Measurements from ENCODE around the gene LETMD1.

LETMD1 gene

DNA sequence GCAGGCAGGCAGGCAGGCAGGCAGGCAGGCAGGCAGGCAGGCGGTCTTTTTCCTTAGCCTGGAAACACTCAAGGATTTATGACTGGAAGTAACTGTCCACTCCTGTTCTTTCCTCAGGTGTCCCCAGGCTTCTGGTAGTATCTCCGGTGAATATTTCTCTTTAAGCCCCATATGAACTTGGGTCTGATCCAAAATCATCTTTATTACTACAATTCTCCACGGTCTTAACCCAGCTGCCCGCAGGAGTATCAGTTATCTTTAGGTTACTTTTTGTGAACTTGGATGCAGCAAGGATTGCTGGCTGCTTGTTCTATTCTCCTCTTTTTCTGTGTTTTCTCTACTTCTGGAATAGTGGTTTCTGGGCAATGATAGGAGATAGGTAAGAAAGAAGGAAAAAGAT is 32.0 kb downstream of the LETMD1 start:
- DNase-seq: no peak

DNA sequence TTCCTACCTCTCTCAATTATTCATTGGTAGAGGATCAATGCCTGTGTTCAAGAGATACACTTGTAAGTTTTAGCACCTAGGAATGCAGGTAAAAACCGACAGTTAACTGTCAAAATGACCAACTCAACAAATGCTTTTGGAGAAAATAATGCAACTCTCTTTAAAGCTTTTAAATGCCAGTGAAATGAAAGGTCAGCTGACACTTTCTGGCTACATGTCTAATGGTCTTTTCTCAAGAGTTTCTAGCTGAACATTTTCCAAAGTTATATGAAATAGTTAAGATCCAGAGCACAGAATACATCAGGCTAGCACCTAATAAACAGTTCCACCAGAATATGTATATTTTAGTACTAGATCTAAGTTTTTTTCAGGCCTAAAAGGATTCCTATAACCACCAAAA is 33.3 kb downstream of the LETMD1 start:
- no peak for DNase-seq

DNA sequence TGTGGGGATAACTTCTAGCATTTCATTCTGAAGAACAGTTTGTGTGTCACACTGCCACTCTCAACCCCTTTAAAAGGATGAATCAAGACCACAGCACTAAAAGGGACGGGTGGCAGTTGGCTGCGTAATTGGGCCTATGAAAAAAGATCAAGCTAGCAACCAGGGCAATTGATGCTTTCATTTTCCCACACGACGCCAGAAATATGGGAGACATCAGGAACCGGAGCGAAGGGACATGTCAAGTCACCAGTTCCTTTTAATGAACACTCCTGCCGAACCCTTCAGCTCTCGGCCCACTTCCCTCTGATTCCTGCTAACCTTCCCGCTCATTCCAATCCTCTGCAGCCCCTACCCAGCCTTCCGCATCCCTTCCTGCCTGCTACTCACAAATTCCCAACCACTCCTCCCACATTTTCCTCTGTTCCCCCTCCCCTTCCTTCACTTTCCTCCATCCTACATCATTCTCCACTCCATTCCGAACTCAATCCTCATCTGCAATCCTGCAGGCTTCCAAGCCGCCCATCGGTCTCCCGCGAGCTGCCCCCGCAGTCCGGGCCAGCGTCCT is 34.5 kb downstream of the LETMD1 start:
- no peak for DNase-seq

DNA sequence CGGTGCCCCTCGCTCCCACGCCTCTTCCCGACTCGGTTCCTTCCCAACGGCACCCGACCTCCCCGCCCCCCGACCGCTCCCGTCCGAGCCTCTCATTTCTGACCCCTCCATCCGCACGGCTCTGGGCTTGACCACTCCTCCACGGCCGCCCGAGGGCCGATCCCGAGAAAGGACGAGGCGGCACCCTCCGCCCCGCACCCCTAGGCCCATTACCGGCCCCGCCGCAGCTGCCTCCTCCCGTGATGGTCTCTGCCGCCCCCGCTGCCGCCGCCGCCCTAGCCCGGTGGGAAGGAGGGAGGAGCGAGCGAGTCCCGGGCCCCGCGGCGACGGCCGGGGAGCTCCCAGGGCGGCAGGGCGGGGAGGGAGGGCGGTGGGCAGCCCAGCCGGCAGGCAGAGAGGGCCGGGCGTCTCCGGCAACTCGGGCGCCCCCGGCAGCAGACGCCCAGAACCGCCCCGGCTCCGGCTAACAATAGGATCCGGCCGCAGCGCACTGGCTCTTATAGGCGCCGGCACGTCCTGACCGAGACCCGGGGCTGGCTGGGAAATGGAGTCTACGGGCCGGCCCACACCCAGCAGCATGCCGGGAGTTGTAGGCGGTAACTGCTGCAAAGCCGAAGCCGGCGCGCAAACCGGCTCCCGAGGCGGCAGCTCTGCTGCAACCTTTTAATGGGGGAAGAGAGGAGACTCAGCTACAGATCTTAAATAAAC is 35.2 kb downstream of the LETMD1 start, which contains the start of gene CSRNP2:
CSRNP2 (minus strand) TSS at position 471 of the 708 bp plus-strand sequence. CDS start 7,035 bp downstream, outside the sequence.
- peak; percentile 97 for DNase-seq

DNA sequence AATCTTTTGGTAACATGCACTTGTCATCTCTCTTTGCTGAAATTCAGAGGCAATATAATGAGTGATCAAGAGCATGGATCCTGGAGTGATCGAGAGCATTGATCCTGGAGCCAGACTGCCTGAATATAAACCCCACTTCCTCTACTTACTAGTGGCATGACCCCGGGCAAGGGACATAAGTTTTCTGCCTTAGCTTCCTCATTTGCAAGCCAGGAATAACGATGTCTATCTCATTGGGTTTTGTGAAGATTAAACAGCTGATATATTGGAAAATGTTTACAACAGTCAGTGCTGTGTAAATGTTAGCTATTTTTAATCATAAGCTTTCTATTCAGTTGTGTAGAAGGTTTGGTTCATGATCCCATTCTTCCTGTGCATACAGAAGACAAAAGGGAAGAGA is 37.6 kb downstream of the LETMD1 start:
- DNase-seq: no peak

DNA sequence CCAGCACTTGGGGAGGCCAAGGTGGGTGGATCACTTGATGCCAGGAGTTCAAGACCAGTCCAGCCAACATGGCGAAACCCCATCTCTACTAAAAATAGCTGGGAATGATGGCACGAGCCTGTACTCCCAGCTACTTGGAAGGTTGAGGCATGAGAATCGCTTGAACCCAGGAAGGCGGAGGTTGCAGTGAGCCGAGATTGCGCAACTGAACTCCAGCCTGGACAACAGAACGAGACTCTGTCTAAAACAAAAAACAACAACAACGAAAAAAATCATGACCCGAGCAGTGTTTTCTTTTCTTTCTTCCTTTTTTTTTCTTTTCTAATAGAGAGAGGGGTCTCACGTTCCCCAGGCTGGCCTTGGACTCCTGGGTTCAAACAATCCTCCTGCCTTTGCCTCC is 38.8 kb downstream of the LETMD1 start:
- DNase-seq: no peak

DNA sequence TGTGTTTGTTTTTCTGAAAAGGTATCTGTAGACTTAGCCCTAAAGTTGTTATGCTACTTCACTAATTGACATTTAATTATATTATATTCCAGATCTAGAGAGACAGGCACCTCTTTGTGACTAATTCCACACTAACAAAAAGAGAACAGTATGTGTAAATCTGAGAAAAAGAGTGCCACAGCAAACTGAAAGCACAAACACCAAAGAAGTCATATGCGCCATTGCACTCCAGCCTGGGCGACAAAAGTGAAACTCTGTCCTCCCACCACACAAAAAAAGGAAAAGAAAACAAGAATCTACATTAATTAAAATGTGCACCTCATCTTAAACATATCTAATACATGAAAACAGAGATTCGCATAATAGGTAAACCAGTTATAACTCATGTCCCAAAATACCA is 39.7 kb downstream of the LETMD1 start:
- DNase-seq: no peak

DNA sequence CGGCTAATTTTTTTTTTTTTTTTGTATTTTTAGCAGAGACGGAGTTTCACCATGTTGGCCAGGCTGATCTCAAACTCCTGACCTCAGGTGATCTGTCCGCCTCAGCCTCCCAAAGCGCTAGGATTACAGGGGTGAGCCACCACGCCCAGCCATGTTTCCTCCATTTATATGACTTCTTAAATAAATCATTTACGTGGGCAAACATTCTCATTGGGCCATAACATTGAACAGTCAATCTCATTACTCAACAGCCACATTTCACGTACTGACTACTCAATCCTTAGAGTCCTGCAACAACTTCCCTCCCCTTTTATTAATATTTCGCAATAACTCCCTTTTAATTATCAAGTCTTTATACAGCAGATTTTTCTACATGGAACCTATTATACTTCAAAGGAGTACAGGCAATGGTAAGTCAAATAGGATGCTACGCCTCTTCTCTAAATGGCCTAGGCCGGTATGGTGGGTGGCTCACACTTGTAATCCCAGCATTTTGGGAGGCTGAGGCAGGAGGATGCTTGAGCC is 42.6 kb downstream of the LETMD1 start:
- no peak for DNase-seq

DNA sequence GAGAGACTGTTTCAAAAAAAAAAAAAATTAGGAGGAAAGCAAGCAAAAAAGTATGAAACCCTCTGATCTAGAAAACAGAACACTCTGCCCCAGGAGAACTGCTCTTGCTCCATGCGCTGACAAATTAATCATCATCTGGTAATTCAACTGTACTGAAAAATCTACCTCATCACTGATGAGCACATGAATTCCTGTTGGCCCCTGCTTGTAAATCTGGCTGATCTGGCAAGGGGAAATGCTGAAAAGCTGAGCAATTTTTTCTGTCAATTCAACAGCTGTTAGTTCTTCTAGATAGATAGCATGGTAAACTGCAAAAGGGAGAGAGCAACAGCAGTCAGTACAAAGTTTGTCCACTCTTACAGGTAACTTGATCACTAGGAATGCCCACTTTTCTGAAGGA is 50.5 kb downstream of the LETMD1 start:
- no peak for DNase-seq

DNA sequence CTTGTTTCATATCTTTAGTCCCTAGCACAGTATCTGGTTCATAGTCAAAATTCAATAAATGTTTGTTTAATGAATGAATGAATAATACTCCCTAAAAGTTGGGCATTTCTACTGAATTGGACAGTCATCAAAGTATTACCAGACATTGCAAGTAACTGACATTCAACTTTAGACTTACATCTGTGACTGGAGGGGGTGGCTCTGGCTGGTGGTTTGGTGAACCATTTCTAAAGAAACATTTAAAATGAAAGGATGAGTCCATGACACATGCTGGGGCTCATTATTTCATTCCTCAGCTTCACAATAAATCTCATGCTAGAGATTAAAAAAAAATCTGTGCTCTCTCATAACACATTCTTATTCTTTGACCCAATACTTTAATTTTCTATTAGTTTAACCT is 55.9 kb downstream of the LETMD1 start:
- DNase-seq: no peak

DNA sequence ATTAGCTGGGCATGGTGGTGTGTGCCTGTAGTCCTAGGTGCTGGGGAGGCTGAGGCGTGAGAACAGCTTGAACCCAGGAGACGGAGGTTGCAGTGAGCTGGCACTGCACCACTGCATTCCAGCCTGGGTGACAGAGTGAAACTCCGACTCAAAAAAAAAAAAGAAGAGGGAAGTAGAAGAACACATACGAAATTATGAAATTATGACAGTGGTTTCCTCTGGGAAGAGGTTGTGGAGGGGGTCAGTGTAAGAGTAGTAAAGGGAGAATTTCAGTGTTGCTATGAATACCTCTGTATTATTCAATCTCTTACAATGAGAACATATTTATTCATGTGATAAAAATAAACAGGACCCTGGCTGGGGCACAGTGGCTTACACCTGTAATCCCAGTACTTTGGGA is 60.0 kb downstream of the LETMD1 start:
- no peak for DNase-seq

Data from NCI-H226 (cell line).